HG03575 (cell line): ENCODE results near the gene TTBK1.
"Not testable (repeated sequence)": the region's sequence is repeated elsewhere in the genome, so short reads cannot be mapped to it uniquely, and the experiment has no call there.

Experiments used
- ATAC-seq: cut with Tn5 transposase; IDR thresholded peaks from one replicate; pipeline ENCODE4 v1.9.1; 2021; ENCODE audit not compliant: unreplicated experiment, insufficient number of reproducible peaks, low FRiP score; ENCODE audit errors: extremely low read depth

The TTBK1 gene

GRCh38 chr6:43297644-43298564 lies 54.6 kb downstream of the TTBK1 start, which contains the start of gene SLC22A7:
Gene SLC22A7, plus strand, starts transcription at chr6:43298260. Its CDS starts 99 bp downstream, at chr6:43298359.
- ATAC-seq: no peak

GRCh38 chr6:43298565-43299337 lies 55.5 kb downstream of the TTBK1 start:
- ATAC-seq: no peak

GRCh38 chr6:43299338-43300293 lies 56.3 kb downstream of the TTBK1 start:
- no peak for ATAC-seq

GRCh38 chr6:43301081-43301870 lies 58.0 kb downstream of the TTBK1 start:
- ATAC-seq: no peak

- ATAC-seq: no peak
These were observed 58.8 kb downstream of the TTBK1 start for GRCh38 chr6:43302126-43302525.

- ATAC-seq: not testable (repeated sequence)
These were observed 59.7 kb downstream of the TTBK1 start for GRCh38 chr6:43303006-43303405.

- ATAC-seq: no peak
These were observed 60.6 kb downstream of the TTBK1 start for GRCh38 chr6:43303751-43304331.

GRCh38 chr6:43304361-43304760 lies 61.1 kb downstream of the TTBK1 start:
- no peak for ATAC-seq

- ATAC-seq: no peak
These were observed 61.6 kb downstream of the TTBK1 start for GRCh38 chr6:43304882-43305281.

- no peak for ATAC-seq
These were observed 62.8 kb downstream of the TTBK1 start for GRCh38 chr6:43306086-43306485.

GRCh38 chr6:43307451-43308100 lies 64.3 kb downstream of the TTBK1 start:
- ATAC-seq: no peak

- no peak for ATAC-seq
These were observed 65.1 kb downstream of the TTBK1 start, which contains the start of gene CRIP3 for GRCh38 chr6:43308101-43308989. Gene CRIP3, minus strand, starts transcription at chr6:43308826. Its CDS starts 34 bp downstream, at chr6:43308792.

- no peak for ATAC-seq
These were observed 65.8 kb downstream of the TTBK1 start for GRCh38 chr6:43308990-43309477.

GRCh38 chr6:43310134-43310533 lies 66.9 kb downstream of the TTBK1 start:
- no peak for ATAC-seq

GRCh38 chr6:43310624-43311023 lies 67.3 kb downstream of the TTBK1 start:
- ATAC-seq: no peak

- no peak for ATAC-seq
These were observed 68.4 kb downstream of the TTBK1 start for GRCh38 chr6:43311666-43312065.
